Fibroblast of lung (primary cell): ENCODE measurements around the gene KIAA1614. TPM values are rescaled to one million over a fixed set of nuclear protein-coding genes. Genes with fewer than 3 reads are reported as not detected.

Source experiments
- DNase-seq, 2 donors: peaks; one replicate each; pipeline versions ENCODE4 v3.0.0 to v3.0.0-alpha.2; 2010; ENCODE audit warnings: low read depth in 2 of 2
- H2AFZ ChIP-seq: 2 replicates; pipeline ENCODE4 v1.5.1; 2012; ENCODE audit warnings: low read length, control low read depth, inconsistent platforms
- H3K27ac ChIP-seq: 2 replicates; pipeline ENCODE4 v1.5.1; 2011; ENCODE audit warnings: low read length, control low read depth; ENCODE audit not compliant: insufficient read depth
- H3K27me3 ChIP-seq: 2 replicates; pipeline ENCODE4 v1.5.1; 2011; ENCODE audit warnings: mild to moderate bottlenecking, low read length; ENCODE audit not compliant: control insufficient read depth, insufficient read depth
- H3K36me3 ChIP-seq: 2 replicates; pipeline ENCODE4 v1.5.1; 2011; ENCODE audit warnings: low read length; ENCODE audit not compliant: control insufficient read depth, insufficient read depth
- H3K4me1 ChIP-seq: 2 replicates; pipeline ENCODE4 v1.5.1; 2011; ENCODE audit warnings: low read length; ENCODE audit not compliant: control insufficient read depth, insufficient read depth; ENCODE audit errors: extremely low read depth
- H3K4me2 ChIP-seq: 2 replicates; pipeline ENCODE4 v1.5.1; 2011; ENCODE audit warnings: low read length, control low read depth; ENCODE audit not compliant: insufficient read depth; ENCODE audit errors: extremely low read depth
- H3K4me3 ChIP-seq, 4 experiments: fragments of 200-600 bp in 1 of 4; sonication (generic) in 1 of 4; replicated peaks in 1 of 4; 2 replicates each; pipeline ENCODE4 v1.5.1; 2011 to 2016; ENCODE audit warnings: low read length in 4 of 4, low read depth in 3 of 4, mild to moderate bottlenecking in 3 of 4, control low read depth in 2 of 4, inconsistent platforms in 1 of 4, mixed read lengths in 1 of 4; ENCODE audit not compliant: insufficient read depth in 1 of 4; ENCODE audit errors: control extremely low read depth in 1 of 4
- H3K79me2 ChIP-seq: 2 replicates; pipeline ENCODE4 v1.5.1; 2012; ENCODE audit warnings: mild to moderate bottlenecking, low read length, inconsistent platforms; ENCODE audit not compliant: control insufficient read depth, insufficient read depth
- H3K9ac ChIP-seq: 2 replicates; pipeline ENCODE4 v1.5.1; 2011; ENCODE audit warnings: mild to moderate bottlenecking, low read length, control low read depth; ENCODE audit not compliant: insufficient read depth
- H3K9me3 ChIP-seq: 2 replicates; pipeline ENCODE4 v1.5.1; 2012; ENCODE audit warnings: low read depth, low read length; ENCODE audit not compliant: control insufficient read depth, insufficient read depth
- H4K20me1 ChIP-seq: 2 replicates; pipeline ENCODE4 v1.5.1; 2011; ENCODE audit warnings: low read length; ENCODE audit not compliant: control insufficient read depth, insufficient read depth; ENCODE audit errors: extremely low read depth
- EZH2 ChIP-seq: IDR thresholded peaks from 2 replicates; pipeline ENCODE4 v1.5.1; 2012; ENCODE audit warnings: low read length, control low read depth, mild to moderate bottlenecking; ENCODE audit errors: missing control alignments
- polyA minus RNA-seq: library from RNA; depleted of rRNA, polyadenylated mRNA; stranded (reverse); fragments of >200 nt; gene quantifications from 2 replicates; pipeline ENCODE4 v1.2.3, GENCODE V29; 2011; ENCODE audit warnings: low replicate concordance
- polyA plus RNA-seq, 2 donors: library from polyadenylated mRNA; depleted of rRNA in 1 of 2; stranded (reverse) in 1 of 2; unstranded in 1 of 2; fragments of >200 nt; gene quantifications; 2 replicates each; pipeline ENCODE4 v1.2.1, GENCODE V29; 2011 to 2012; ENCODE audit warnings: missing spikeins in 1 of 2
- total RNA-seq: library from RNA; depleted of rRNA; stranded (reverse); fragments of >200 nt; gene quantifications from 2 replicates; pipeline ENCODE4 v1.2.1, GENCODE V29; 2014
- TF ChIP-seq, protein P1 (sequence below), 2 donors: IDR thresholded peaks in 1 of 2; conservative IDR thresholded peaks in 1 of 2; 1 replicate in 1 of 2; 2 replicates in 1 of 2; pipeline ENCODE4 v1.5.1; 2011 to 2012; ENCODE audit warnings: low read length in 2 of 2, control low read depth in 1 of 2, inconsistent platforms in 1 of 2, low read depth in 1 of 2, mild to moderate bottlenecking in 1 of 2

KIAA1614 gene
- total RNA-seq (7.7 and 8.1 TPM in 2 replicates), polyA plus RNA-seq (2.0 and 3.0 TPM in 2 replicates), polyA minus RNA-seq (0.96 and 1.5 TPM in 2 replicates)
- 3.9 TPM in 2 replicates for polyA plus RNA-seq (2012)

GRCh38 chr1:180912801-180913565 is at the start of gene KIAA1614:
Gene KIAA1614 (plus strand): TSS chr1:180912897. CDS start chr1:180913244, 347 bp downstream.
- TF ChIP-seq EZH2 = no peak
- TF ChIP-seq, protein P1, sequence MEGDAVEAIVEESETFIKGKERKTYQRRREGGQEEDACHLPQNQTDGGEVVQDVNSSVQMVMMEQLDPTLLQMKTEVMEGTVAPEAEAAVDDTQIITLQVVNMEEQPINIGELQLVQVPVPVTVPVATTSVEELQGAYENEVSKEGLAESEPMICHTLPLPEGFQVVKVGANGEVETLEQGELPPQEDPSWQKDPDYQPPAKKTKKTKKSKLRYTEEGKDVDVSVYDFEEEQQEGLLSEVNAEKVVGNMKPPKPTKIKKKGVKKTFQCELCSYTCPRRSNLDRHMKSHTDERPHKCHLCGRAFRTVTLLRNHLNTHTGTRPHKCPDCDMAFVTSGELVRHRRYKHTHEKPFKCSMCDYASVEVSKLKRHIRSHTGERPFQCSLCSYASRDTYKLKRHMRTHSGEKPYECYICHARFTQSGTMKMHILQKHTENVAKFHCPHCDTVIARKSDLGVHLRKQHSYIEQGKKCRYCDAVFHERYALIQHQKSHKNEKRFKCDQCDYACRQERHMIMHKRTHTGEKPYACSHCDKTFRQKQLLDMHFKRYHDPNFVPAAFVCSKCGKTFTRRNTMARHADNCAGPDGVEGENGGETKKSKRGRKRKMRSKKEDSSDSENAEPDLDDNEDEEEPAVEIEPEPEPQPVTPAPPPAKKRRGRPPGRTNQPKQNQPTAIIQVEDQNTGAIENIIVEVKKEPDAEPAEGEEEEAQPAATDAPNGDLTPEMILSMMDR (conservative IDR thresholded peaks at IDR 0.05 in 1 of 2, IDR thresholded peaks at IDR 0.05 in 1 of 2; ENCODE audit: low read depth in 1 of 2, low read length in 2 of 2) = no peak
- peak within 1 kb of the TSS; percentile 59 to 73 (median 68) for H3K4me3 ChIP-seq
- H3K9ac ChIP-seq = peak within 1 kb of the TSS; percentile 85
- peaks cover 4% of the 10 kb centered on the region for H3K79me2 ChIP-seq
- DNase-seq = peak; percentile 60 to 64
- peak within 1 kb of the TSS; percentile 80 for H2AFZ ChIP-seq
- no peaks in the 10 kb centered on the region for H3K27me3 ChIP-seq
- H3K4me2 ChIP-seq = peak within 1 kb of the TSS; percentile 94
- H4K20me1 ChIP-seq = no peaks in the 10 kb centered on the region
- H3K4me1 ChIP-seq = peaks cover 5% of the 10 kb centered on the region
- H3K36me3 ChIP-seq = no peaks in the 10 kb centered on the region
- no peaks in the 10 kb centered on the region for H3K9me3 ChIP-seq
- peak within 1 kb of the TSS; percentile 75 for H3K27ac ChIP-seq

- TF ChIP-seq, protein P1 (conservative IDR thresholded peaks at IDR 0.05 in 1 of 2, IDR thresholded peaks at IDR 0.05 in 1 of 2; ENCODE audit: low read depth in 1 of 2, low read length in 2 of 2) = peak; percentile 51 to 63
- no peak for TF ChIP-seq EZH2
- no peak overlapping the region for H3K4me3 ChIP-seq
- no peaks in the 10 kb centered on the region for H3K9me3 ChIP-seq
- no peak overlapping the region for H3K4me2 ChIP-seq
- H3K4me1 ChIP-seq = no peaks in the 10 kb centered on the region
- H4K20me1 ChIP-seq = no peaks in the 10 kb centered on the region
- no peak overlapping the region for H3K27ac ChIP-seq
- no peak overlapping the region for H2AFZ ChIP-seq
- H3K36me3 ChIP-seq = no peaks in the 10 kb centered on the region
- H3K27me3 ChIP-seq = no peaks in the 10 kb centered on the region
- H3K9ac ChIP-seq = no peak overlapping the region
- H3K79me2 ChIP-seq = no peaks in the 10 kb centered on the region
- DNase-seq = peak; percentile 50 to 73
These were observed 49.4 kb upstream of the KIAA1614 start for GRCh38 chr1:180863158-180863775.

GRCh38 chr1:180881806-180882509 is 30.7 kb upstream of the KIAA1614 start:
- no peaks in the 10 kb centered on the region for H3K9me3 ChIP-seq
- no peak for TF ChIP-seq EZH2
- TF ChIP-seq, protein P1 (conservative IDR thresholded peaks at IDR 0.05 in 1 of 2, IDR thresholded peaks at IDR 0.05 in 1 of 2; ENCODE audit: low read depth in 1 of 2, low read length in 2 of 2) = peak; percentile 39 to 46
- H2AFZ ChIP-seq = no peak overlapping the region
- no peak overlapping the region for H3K27ac ChIP-seq
- no peaks in the 10 kb centered on the region for H3K36me3 ChIP-seq
- no peaks in the 10 kb centered on the region for H4K20me1 ChIP-seq
- H3K79me2 ChIP-seq = no peaks in the 10 kb centered on the region
- no peaks in the 10 kb centered on the region for H3K4me1 ChIP-seq
- DNase-seq = peak; percentile 57 to 74
- H3K4me2 ChIP-seq = no peak overlapping the region
- H3K27me3 ChIP-seq = no peaks in the 10 kb centered on the region
- H3K9ac ChIP-seq = no peak overlapping the region
- no peak overlapping the region for H3K4me3 ChIP-seq
